T-cell (primary cell): ENCODE measurements around the gene GPR137. TPM values are rescaled to one million over a fixed set of nuclear protein-coding genes. Genes with fewer than 3 reads are reported as not detected.

Experiments used
- ATAC-seq, 4 experiments: fragments of 200-7000 bp in 3 of 4; fragments of 150-1000 bp in 1 of 4; cut with Tn5 transposase; replicated peaks in 1 of 4; 1 replicate in 3 of 4; 2 replicates in 1 of 4; pipeline ENCODE4 v1.10.0; 2021; ENCODE audit warnings: moderate library complexity in 3 of 4, mild to moderate bottlenecking in 2 of 4, moderate number of reproducible peaks in 1 of 4
- CTCF ChIA-PET, 2 donors: fragments of 300-600 bp; sonication (Branson Sonifier 250); formaldehyde crosslinking; loops; one replicate each; lab custom pipeline; 2022; ENCODE audit warnings: antibody characterized with exemption in 2 of 2; lab: Charles Lee
- POLR2A ChIA-PET, 2 donors: fragments of 300-600 bp; sonication (Branson Sonifier 250); formaldehyde crosslinking; loops; one replicate each; lab custom pipeline; 2022; ENCODE audit warnings: antibody characterized with exemption in 2 of 2; lab: Charles Lee
- DNase-seq, 35 experiments: peaks; one replicate each; pipeline versions ENCODE4 v3.0.0 to v3.0.0-alpha.2; 2013 to 2023
- H3K27ac ChIP-seq: one replicate; pipeline ENCODE4 v1.5.1; 2013; ENCODE audit warnings: low read length
- H3K27me3 ChIP-seq, 2 experiments: replicated peaks in 1 of 2; 1 replicate in 1 of 2; 2 replicates in 1 of 2; pipeline versions ENCODE4 v1.6.1 to v1.7.0; 2013; ENCODE audit warnings: low read length in 1 of 2, mixed read lengths in 1 of 2; ENCODE audit not compliant: control insufficient read depth in 2 of 2, insufficient read depth in 2 of 2; ENCODE audit errors: extremely low read depth in 1 of 2
- H3K36me3 ChIP-seq, 2 donors: 1 replicate in 1 of 2; 2 replicates in 1 of 2; pipeline versions ENCODE4 v1.6.1 to v1.7.0; 2013; ENCODE audit warnings: low read length in 1 of 2; ENCODE audit not compliant: control insufficient read depth in 2 of 2, insufficient read depth in 1 of 2; ENCODE audit errors: extremely low read depth in 1 of 2
- H3K4me1 ChIP-seq, 2 experiments: 1 replicate in 1 of 2; 2 replicates in 1 of 2; pipeline versions ENCODE4 v1.6.1 to v1.7.0; 2013; ENCODE audit warnings: low read length in 2 of 2, mixed read lengths in 1 of 2; ENCODE audit not compliant: insufficient read depth in 2 of 2, control insufficient read depth in 1 of 2; ENCODE audit errors: extremely low read depth in 1 of 2
- H3K4me3 ChIP-seq, 2 donors: 1 replicate in 1 of 2; 2 replicates in 1 of 2; pipeline versions ENCODE4 v1.5.1 to v1.7.0; 2013; ENCODE audit warnings: mild to moderate bottlenecking in 2 of 2, low read length in 1 of 2, moderate library complexity in 1 of 2; ENCODE audit not compliant: control insufficient read depth in 1 of 2; ENCODE audit errors: extremely low read depth in 1 of 2
- H3K9me3 ChIP-seq: 2 replicates; pipeline ENCODE4 v1.7.0; 2013
- H3K27ac Mint-ChIP-seq, 2 donors: one replicate each; pipeline ENCODE4 v1.8.0; 2020 to 2021; ENCODE audit warnings: mild to moderate bottlenecking in 2 of 2, mixed read lengths in 2 of 2
- H3K27me3 Mint-ChIP-seq, 2 donors: one replicate each; pipeline ENCODE4 v1.8.0; 2021 to 2022; ENCODE audit warnings: mixed read lengths in 2 of 2
- H3K36me3 Mint-ChIP-seq: one replicate; pipeline ENCODE4 v1.8.0; 2021; ENCODE audit warnings: mixed read lengths
- H3K4me1 Mint-ChIP-seq, 3 donors: one replicate each; pipeline ENCODE4 v1.8.0; 2020 to 2022; ENCODE audit warnings: mixed read lengths in 3 of 3, mild to moderate bottlenecking in 1 of 3
- H3K4me3 Mint-ChIP-seq, 3 donors: one replicate each; pipeline ENCODE4 v1.8.0; 2020 to 2022; ENCODE audit warnings: mild to moderate bottlenecking in 3 of 3, mixed read lengths in 3 of 3, moderate library complexity in 3 of 3
- H3K9me3 Mint-ChIP-seq, 3 donors: one replicate each; pipeline ENCODE4 v1.8.0; 2020 to 2022; ENCODE audit warnings: mixed read lengths in 3 of 3
- WGBS: methylation state at CpG from one replicate; pipeline ENCODE4 v1.1.5; 2013; ENCODE audit warnings: missing lambda C conversion rate; ENCODE audit not compliant: insufficient coverage; 5-methylcytosine and 5-hydroxymethylcytosine counted together
- total RNA-seq, 35 experiments: library from RNA in 6 of 35; stranded (reverse) in 6 of 35; fragments of 120-200 nt in 1 of 35; gene quantifications; one replicate each; pipeline versions ENCODE4 v1.2.1 to v1.2.4 and lab custom pipeline; 2013 to 2026

GPR137 gene
- total RNA-seq, 5 donors from 2014 or later (not counting 1 experiment from before 2014, with no cell fraction given) = 31.0 to 39.8 (median 34.2) TPM

DNA sequence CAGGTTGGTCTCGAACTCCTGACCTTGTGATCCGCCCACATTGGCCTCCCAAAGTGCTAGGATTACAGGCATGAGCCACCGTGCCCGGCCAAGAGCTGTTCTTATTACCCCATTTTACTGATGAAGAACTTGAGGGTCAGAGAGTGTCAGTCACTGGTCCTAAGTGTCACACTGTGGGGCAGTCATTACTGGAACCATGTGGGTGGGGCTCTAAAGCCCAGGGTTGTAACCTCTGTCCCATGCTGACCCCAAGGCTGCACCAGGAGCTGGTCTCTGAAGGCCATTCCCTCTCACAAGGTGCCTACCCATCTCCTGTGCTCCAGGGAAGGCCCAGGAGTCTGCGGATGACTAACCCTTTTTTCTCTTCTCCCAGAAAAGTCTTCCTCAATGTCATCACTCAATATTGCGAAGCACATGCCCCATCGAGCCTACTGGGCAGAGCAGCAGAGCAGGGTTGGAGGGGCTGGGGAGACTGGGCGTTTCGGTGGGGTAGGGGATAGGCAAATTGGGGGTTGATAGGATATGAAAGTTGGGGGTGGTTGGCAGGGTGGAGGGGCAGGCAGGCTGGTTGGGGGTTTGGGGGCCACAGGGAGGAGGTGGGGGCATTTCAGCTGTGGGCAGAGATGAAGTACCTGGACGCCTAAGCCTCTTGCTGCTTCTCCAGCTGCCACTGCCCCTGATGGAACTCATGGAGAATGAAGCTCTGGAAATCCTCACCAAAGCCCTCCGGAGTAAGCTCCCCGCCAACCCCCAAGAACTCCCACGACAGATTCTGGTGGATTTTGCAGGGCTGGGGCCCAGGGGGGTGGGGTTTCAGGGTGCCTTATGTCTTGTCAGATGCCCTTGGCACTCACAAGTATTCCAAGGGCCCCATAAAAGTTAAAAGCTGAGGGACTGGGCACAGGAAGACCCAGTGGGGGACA lies 17.7 kb downstream of the GPR137 start:
- Histone ChIP-seq H3K9me3 (no peaks in the 10 kb centered on the region), H3K27me3 (peaks cover 2 to 56% of the 10 kb centered on the region in 2 experiments), H3K27ac (no peak overlapping the region), H3K4me1 (peaks cover 16 to 63% of the 10 kb centered on the region in 2 experiments), H3K4me3 (peak overlapping the region in 1 of 2 donors; percentile 88), H3K36me3 (no peaks in the 10 kb centered on the region)
- WGBS = 94% methylated on average over 7 of the region's 13 CpGs
- Mint-ChIP-seq H3K36me3 (peaks cover 3% of the 10 kb centered on the region), H3K4me3 (peak overlapping the region in 2 of 3 donors; percentile 92 to 99), H3K9me3 (no peaks in the 10 kb centered on the region), H3K27me3 (peaks cover 13 to 31% of the 10 kb centered on the region in 2 donors), H3K27ac (no peak overlapping the region), H3K4me1 (peaks cover 36 to 44% (median 39%) of the 10 kb centered on the region in 3 donors)
- POLR2A ChIA-PET = interaction anchor here in 1 of 2 donors (0.6 to 0.9 kb wide), 2 partner anchors 118 to 119 kb away, joined by 3 to 6 read pairs; partner anchors contain the start of gene STIP1
- DNase-seq (no peak), ATAC-seq (no peak)
- CTCF ChIA-PET = interaction anchor here (0.5 to 5.8 kb wide), 14 partner anchors 9 to 1637 kb away, joined by 3 to 122 read pairs (median 6); partner anchors contain the start of genes GPR137 (in 2 of the 2), BAD (in 1 of the 2), FERMT3 (in 1 of the 2) and PLCB3 (in 1 of the 2)

DNA sequence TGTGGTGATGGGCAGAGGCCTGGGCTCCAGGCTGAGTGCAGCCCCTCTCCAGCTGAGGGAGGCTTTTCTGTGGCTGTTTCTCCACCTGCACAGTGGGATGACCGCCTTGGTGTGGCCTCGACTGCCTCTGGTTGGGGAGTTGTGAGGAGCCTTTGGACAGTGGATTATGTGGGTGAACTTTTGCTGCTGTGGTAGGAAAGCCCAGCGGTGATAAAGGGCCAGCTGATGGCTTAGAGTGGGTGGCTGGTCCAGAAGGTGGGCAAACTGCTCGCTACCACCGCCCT lies 18.3 kb downstream of the GPR137 start:
- H3K9me3 ChIP-seq = no peaks in the 10 kb centered on the region
- Mint-ChIP-seq H3K27me3 (peaks cover 10 to 25% of the 10 kb centered on the region in 2 donors), H3K27ac (peak overlapping the region; percentile 94), H3K4me3 (peak overlapping the region; percentile 86 to 99 (median 92)), H3K36me3 (peaks cover 3% of the 10 kb centered on the region), H3K4me1 (peaks cover 36 to 42% (median 39%) of the 10 kb centered on the region in 3 donors), H3K9me3 (no peaks in the 10 kb centered on the region)
- DNase-seq (no peak), ATAC-seq (no peak)
- H3K36me3 ChIP-seq = no peaks in the 10 kb centered on the region
- H3K27ac ChIP-seq = peak overlapping the region; percentile 93
- CTCF ChIA-PET = interaction anchor here (0.6 to 5.8 kb wide), 11 partner anchors 9 to 1638 kb away, joined by 3 to 122 read pairs (median 7); partner anchors contain the start of genes BAD (in 1 of the 2), FERMT3 (in 1 of the 2), FKBP2 (in 1 of the 2) and GPR137 (in 1 of the 2)
- WGBS = no CpG with 5 or more reads among the region's 5 CpGs
- peaks cover 16 to 61% of the 10 kb centered on the region in 2 experiments for H3K4me1 ChIP-seq
- POLR2A ChIA-PET = interaction anchor here in 1 of 2 donors (0.6 kb wide), 1 partner anchor 118 kb away, joined by 3 read pairs; the partner anchor contains the start of gene STIP1
- H3K27me3 ChIP-seq = peaks cover 0 to 50% of the 10 kb centered on the region in 2 experiments
- peak overlapping the region; percentile 88 to 89 for H3K4me3 ChIP-seq

DNA sequence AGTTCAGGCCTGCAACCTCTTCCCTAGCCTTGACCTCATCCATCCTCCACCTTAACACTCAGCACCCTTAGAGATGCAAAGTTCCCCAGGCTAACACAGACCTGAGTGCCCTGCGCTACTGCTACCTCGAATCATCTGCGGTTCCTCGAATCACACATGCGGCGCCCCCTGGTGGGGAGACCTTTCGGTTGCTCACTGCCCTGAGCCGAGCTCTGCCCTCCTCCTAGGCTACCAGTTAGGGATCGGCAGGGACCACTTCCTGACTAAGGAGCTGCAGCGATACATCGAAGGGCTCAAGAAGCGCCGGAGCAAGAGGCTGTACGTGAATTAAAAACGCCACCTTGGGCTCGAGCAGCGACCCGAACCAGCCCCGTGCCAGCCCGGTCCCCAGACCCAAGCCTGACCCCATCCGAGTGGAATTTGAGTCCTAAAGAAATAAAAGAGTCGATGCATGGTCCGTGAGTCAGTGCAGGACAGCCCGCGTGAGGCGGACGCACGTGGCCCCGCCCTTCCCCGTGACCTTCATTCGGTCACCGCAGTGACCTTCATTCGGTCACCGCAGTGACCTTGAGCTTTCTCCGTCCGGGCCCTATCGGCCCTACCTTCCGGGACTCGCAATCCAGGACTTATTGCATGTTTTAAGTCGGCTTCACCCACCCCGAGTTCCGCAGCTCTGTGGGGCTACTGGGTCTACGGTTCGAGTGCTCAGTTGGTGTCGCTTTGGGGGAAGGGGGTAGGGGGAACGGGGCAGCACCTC lies 18.8 kb downstream of the GPR137 start:
- peak; percentile 24 to 33 (median 31) for ATAC-seq
- Mint-ChIP-seq H3K4me3 (peak overlapping the region; percentile 86 to 99 (median 92)), H3K4me1 (peaks cover 36 to 40% (median 38%) of the 10 kb centered on the region in 3 donors), H3K27me3 (peaks cover 10 to 23% of the 10 kb centered on the region in 2 donors), H3K36me3 (peaks cover 3% of the 10 kb centered on the region), H3K9me3 (no peaks in the 10 kb centered on the region), H3K27ac (peak overlapping the region; percentile 94)
- CTCF ChIA-PET = interaction anchor here (0.6 to 5.8 kb wide), 14 partner anchors 10 to 1639 kb away, joined by 3 to 122 read pairs (median 7); partner anchors contain the start of genes BAD (in 1 of the 2), FERMT3 (in 1 of the 2), FKBP2 (in 1 of the 2) and GPR137 (in 1 of the 2)
- Histone ChIP-seq H3K4me3 (peak overlapping the region; percentile 88 to 89), H3K27me3 (peaks cover 0 to 45% of the 10 kb centered on the region in 2 experiments), H3K9me3 (no peaks in the 10 kb centered on the region), H3K36me3 (no peaks in the 10 kb centered on the region), H3K27ac (peak overlapping the region; percentile 93), H3K4me1 (peaks cover 15 to 56% of the 10 kb centered on the region in 2 experiments)
- WGBS = 1% methylated on average over 41 of the region's 46 CpGs
- POLR2A ChIA-PET = interaction anchor here in 1 of 2 donors (1.1 kb wide), 1 partner anchor 13 kb away, joined by 10 read pairs; the partner anchor contains the start of genes PRDX5 and TRMT112
- DNase-seq = peak; percentile 77 to 96 (median 90)

DNA sequence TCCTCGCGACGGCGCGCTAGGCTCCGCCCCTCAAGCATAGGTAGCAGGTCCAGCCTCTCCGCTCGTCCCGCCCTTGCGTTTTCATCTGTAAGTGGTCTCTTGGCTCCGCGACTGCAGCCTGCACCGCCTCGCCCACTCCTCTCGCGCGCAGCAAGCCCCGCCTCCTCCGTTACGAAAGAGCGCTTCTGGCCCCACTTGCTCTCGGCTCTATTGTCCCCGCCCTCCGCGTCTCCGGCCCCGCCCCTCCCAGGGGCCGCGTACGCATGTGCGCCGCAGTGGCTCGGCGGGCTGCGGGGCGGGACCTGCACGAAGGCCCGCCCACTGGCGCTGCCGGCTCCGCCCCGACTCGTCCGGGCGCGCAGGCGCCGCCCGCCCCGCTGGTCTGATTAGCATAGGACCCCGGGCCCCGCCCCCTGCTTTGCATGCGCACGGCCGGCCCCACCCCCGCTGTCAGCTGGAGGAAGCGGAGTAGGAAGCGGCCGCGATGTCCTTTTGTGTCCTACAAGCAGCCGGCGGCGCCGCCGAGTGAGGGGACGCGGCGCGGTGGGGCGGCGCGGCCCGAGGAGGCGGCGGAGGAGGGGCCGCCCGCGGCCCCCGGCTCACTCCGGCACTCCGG lies 19.5 kb downstream of the GPR137 start, which contains the start of gene ESRRA:
ESRRA (plus strand) TSS at position 450 of the 616 bp plus-strand sequence. CDS start 1,656 bp downstream, outside the sequence.
- peaks cover 31 to 34% (median 32%) of the 10 kb centered on the region in 3 donors for H3K4me1 Mint-ChIP-seq
- H3K4me1 ChIP-seq = peaks cover 10 to 49% of the 10 kb centered on the region in 2 experiments
- H3K4me3 ChIP-seq = peak within 1 kb of the TSS; percentile 88 to 89
- peak within 1 kb of the TSS; percentile 92 to 99 (median 93) for H3K4me3 Mint-ChIP-seq
- peak; percentile 75 to 82 (median 77) for ATAC-seq
- ChIA-PET POLR2A (interaction anchor here in 1 of 2 donors (0.6 to 1.1 kb wide), 3 partner anchors 13 to 101 kb away, joined by 3 to 10 read pairs (median 3); partner anchors contain the start of genes PRDX5 and TRMT112), CTCF (interaction anchor here (0.6 to 5.8 kb wide), 13 partner anchors 11 to 1589 kb away, joined by 3 to 122 read pairs (median 7); partner anchors contain the start of genes BAD (in 1 of the 2), FERMT3 (in 1 of the 2), FKBP2 (in 1 of the 2) and GPR137 (in 1 of the 2))
- H3K27ac ChIP-seq = peak within 1 kb of the TSS; percentile 93
- H3K9me3 Mint-ChIP-seq = no peaks in the 10 kb centered on the region
- H3K27me3 Mint-ChIP-seq = peaks cover 7 to 17% of the 10 kb centered on the region in 2 donors
- H3K27me3 ChIP-seq = peaks cover 0 to 38% of the 10 kb centered on the region in 2 experiments
- DNase-seq = peak; percentile 97 to 100 (median 99)
- under 1% methylated on average over 81 of the region's 81 CpGs for WGBS
- H3K9me3 ChIP-seq = no peaks in the 10 kb centered on the region
- no peaks in the 10 kb centered on the region for H3K36me3 ChIP-seq
- H3K36me3 Mint-ChIP-seq = peaks cover 3% of the 10 kb centered on the region
- peak within 1 kb of the TSS; percentile 94 to 96 for H3K27ac Mint-ChIP-seq
